Parathyroid adenoma (tissue), 2 donors: ENCODE data around the gene JAG2.

Experiments used
- H2AFZ ChIP-seq: fragments of 300-600 bp; sonication (generic); one replicate; pipeline ENCODE4 v1.7.0; 2017; ENCODE audit warnings: antibody characterized with exemption, mild to moderate bottlenecking
- H3K27ac ChIP-seq: fragments of 300-600 bp; sonication (generic); one replicate; pipeline ENCODE4 v1.7.0; 2017
- H3K27me3 ChIP-seq: fragments of 300-600 bp; sonication (generic); one replicate; pipeline ENCODE4 v1.7.0; 2017; ENCODE audit warnings: low read length; ENCODE audit not compliant: control insufficient read depth, insufficient read depth
- H3K36me3 ChIP-seq: fragments of 300-600 bp; sonication (generic); one replicate; pipeline ENCODE4 v1.7.0; 2017; ENCODE audit warnings: low read length; ENCODE audit not compliant: control insufficient read depth, insufficient read depth
- H3K4me1 ChIP-seq: fragments of 300-600 bp; sonication (generic); one replicate; pipeline ENCODE4 v1.7.0; 2017; ENCODE audit warnings: control low read depth
- H3K4me2 ChIP-seq: fragments of 300-600 bp; sonication (generic); one replicate; pipeline ENCODE4 v1.7.0; 2017; ENCODE audit warnings: low read length
- H3K4me3 ChIP-seq: fragments of 300-600 bp; sonication (generic); one replicate; pipeline ENCODE4 v1.7.0; 2017; ENCODE audit warnings: low read depth, low read length
- H3K79me2 ChIP-seq: fragments of 300-600 bp; sonication (generic); one replicate; pipeline ENCODE4 v1.7.0; 2017; ENCODE audit warnings: control low read depth
- H3K9ac ChIP-seq: fragments of 300-600 bp; sonication (generic); one replicate; pipeline ENCODE4 v1.7.0; 2017; ENCODE audit warnings: mild to moderate bottlenecking
- H3K9me3 ChIP-seq: fragments of 300-600 bp; sonication (generic); one replicate; pipeline ENCODE4 v1.7.0; 2017; ENCODE audit warnings: low read length; ENCODE audit not compliant: control insufficient read depth
- TF ChIP-seq, protein P1 (sequence below): fragments of 300-600 bp; sonication (generic); IDR thresholded peaks from one replicate; pipeline ENCODE4 v1.7.0; 2017; ENCODE audit warnings: antibody characterized with exemption, mild to moderate bottlenecking
- donor health status: primary hyperparathyroidism.

The JAG2 gene

DNA sequence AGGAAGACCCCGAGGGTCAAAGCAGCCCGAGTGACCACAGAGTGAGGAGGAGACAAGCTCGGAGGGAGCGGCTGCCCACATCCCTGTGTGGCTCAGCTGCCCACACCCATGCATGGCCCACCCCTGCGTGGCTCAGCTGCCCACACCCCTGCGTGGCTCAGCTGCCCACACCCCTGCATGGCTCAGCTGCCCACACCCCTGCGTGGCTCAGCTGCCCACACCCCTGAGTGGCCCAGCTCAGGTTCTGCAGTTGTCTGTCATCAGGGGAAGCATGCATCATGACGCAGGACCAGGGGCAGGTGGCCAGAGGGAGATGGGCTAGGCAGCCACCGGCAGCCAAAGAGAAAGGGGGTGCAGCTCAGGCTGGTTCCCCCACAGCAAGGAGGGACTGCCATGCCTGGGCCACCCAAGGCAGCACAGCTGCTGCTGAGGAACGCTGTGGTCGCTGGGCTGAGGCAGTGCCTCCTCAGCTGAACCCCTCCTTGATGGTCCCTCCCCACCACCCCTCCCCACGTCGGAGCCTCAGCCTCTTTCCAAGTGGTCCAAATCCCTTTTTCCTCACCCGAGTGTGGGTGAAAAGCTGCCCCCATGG lies 45.8 kb upstream of the JAG2 start:
- no peak overlapping the region for H2AFZ ChIP-seq
- no peaks in the 10 kb centered on the region for H3K36me3 ChIP-seq
- H3K9me3 ChIP-seq = no peaks in the 10 kb centered on the region
- H3K4me1 ChIP-seq = no peaks in the 10 kb centered on the region
- H3K4me2 ChIP-seq = no peak overlapping the region
- H3K27me3 ChIP-seq = no peaks in the 10 kb centered on the region
- TF ChIP-seq, protein P1, sequence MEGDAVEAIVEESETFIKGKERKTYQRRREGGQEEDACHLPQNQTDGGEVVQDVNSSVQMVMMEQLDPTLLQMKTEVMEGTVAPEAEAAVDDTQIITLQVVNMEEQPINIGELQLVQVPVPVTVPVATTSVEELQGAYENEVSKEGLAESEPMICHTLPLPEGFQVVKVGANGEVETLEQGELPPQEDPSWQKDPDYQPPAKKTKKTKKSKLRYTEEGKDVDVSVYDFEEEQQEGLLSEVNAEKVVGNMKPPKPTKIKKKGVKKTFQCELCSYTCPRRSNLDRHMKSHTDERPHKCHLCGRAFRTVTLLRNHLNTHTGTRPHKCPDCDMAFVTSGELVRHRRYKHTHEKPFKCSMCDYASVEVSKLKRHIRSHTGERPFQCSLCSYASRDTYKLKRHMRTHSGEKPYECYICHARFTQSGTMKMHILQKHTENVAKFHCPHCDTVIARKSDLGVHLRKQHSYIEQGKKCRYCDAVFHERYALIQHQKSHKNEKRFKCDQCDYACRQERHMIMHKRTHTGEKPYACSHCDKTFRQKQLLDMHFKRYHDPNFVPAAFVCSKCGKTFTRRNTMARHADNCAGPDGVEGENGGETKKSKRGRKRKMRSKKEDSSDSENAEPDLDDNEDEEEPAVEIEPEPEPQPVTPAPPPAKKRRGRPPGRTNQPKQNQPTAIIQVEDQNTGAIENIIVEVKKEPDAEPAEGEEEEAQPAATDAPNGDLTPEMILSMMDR = no peak
- peaks cover 5% of the 10 kb centered on the region for H3K79me2 ChIP-seq
- H3K4me3 ChIP-seq = no peak overlapping the region
- no peak overlapping the region for H3K27ac ChIP-seq
- H3K9ac ChIP-seq = no peak overlapping the region

DNA sequence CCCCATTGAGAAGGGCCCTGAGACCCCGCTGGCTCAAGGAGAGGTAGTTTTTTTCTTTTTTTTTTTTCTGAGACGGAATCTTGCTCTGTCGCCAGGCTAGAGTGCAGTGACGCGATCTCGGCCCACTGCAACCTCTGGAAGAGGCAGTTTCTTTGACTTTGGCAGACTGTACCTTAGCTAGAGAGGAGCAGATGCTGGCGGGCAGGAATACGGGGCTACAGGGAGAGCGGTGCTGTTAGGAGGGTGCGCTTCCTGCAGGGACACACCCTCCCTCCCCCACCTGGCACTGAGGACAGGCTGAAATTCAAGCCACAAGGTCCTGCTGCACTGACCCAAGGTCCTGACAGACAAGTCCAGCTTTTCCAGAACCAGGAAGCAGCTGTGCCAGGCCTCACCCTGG lies 44.8 kb upstream of the JAG2 start:
- H3K4me3 ChIP-seq = no peak overlapping the region
- H3K4me1 ChIP-seq = no peaks in the 10 kb centered on the region
- no peaks in the 10 kb centered on the region for H3K36me3 ChIP-seq
- H3K79me2 ChIP-seq = no peaks in the 10 kb centered on the region
- TF ChIP-seq, protein P1 = no peak
- H3K4me2 ChIP-seq = no peak overlapping the region
- H3K9me3 ChIP-seq = no peaks in the 10 kb centered on the region
- no peaks in the 10 kb centered on the region for H3K27me3 ChIP-seq
- H3K27ac ChIP-seq = no peak overlapping the region
- H3K9ac ChIP-seq = no peak overlapping the region
- H2AFZ ChIP-seq = no peak overlapping the region

DNA sequence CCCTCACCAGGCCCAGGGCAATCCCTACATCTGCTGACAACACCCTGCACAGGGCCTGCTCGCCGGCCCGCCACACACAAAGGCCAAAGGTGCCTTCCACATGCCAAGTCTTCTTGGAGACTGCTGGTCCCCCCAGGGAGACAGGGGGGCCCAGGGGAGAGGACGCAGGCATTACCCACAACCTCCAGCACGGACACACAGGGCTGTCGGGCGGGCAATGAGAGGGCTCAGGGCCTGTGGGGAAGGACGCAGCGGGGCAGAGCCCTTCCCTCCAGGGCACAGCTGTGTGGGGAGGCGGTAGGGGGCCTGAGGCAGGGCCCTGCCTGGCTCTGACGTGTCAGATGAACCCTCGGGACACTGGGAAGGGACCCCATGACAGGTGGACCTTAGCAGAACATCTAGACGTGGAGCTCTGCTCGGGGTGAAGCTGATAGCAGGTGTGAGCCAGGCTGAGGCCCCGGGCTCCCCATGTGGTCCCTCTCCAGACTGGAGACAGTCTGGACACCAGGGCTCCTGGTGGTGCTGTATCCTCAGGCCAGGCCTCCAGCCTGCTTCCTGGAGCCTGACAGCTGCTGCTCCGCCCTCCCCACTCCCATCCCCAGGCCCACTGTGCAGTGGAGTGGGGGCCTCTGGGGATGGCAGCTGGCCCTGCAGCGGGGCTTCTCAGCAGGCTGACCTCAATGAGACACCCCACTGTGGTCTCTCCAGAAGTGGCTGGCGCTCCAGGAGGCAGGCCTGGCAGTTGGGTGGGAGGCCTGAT lies 44.1 kb upstream of the JAG2 start:
- Histone ChIP-seq H3K36me3 (no peaks in the 10 kb centered on the region), H3K9ac (no peak overlapping the region), H3K4me1 (no peaks in the 10 kb centered on the region), H3K27ac (no peak overlapping the region), H3K4me2 (no peak overlapping the region), H2AFZ (no peak overlapping the region), H3K4me3 (no peak overlapping the region), H3K27me3 (no peaks in the 10 kb centered on the region), H3K9me3 (no peaks in the 10 kb centered on the region), H3K79me2 (no peaks in the 10 kb centered on the region)
- TF ChIP-seq, protein P1 = no peak

DNA sequence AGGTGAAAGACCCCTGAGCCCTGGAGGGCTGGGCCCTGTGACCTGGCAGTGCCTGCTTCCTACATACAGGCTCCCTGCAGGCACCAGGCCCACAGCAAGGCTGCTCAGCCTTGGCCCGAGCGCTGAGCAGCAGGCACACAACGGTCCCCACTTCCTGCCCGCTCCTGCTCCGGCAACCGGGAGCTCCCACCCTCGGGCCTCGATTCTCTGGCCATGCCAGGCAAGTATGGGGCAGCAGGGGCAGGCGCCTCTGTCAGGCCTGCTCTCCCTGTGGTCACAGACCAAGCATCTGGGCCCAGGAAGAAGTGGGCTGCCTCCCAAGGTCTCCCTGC lies 43.1 kb upstream of the JAG2 start:
- no peak overlapping the region for H3K4me2 ChIP-seq
- H3K4me1 ChIP-seq = no peaks in the 10 kb centered on the region
- no peak overlapping the region for H3K27ac ChIP-seq
- no peak overlapping the region for H3K9ac ChIP-seq
- no peaks in the 10 kb centered on the region for H3K36me3 ChIP-seq
- H3K9me3 ChIP-seq = no peaks in the 10 kb centered on the region
- no peaks in the 10 kb centered on the region for H3K27me3 ChIP-seq
- TF ChIP-seq, protein P1 = no peak
- H3K79me2 ChIP-seq = no peaks in the 10 kb centered on the region
- no peak overlapping the region for H3K4me3 ChIP-seq
- no peak overlapping the region for H2AFZ ChIP-seq
